Esophagus (tissue), 2 donors: ENCODE measurements around the gene SCYL2. TPM values are rescaled to one million over a fixed set of nuclear protein-coding genes. Genes with fewer than 3 reads are reported as not detected.

Experiments
- H3K27ac ChIP-seq, 2 donors: one replicate each; pipeline ENCODE4 v1.5.1; 2013; ENCODE audit warnings: low read depth in 2 of 2, mild to moderate bottlenecking in 2 of 2, inconsistent platforms in 1 of 2, low read length in 1 of 2, moderate library complexity in 1 of 2
- H3K27me3 ChIP-seq, 2 donors: one replicate each; pipeline ENCODE4 v1.6.1; 2013; ENCODE audit warnings: low read length in 2 of 2, control low read depth in 1 of 2, mild to moderate bottlenecking in 1 of 2; ENCODE audit not compliant: insufficient read depth in 2 of 2, control insufficient read depth in 1 of 2
- H3K36me3 ChIP-seq, 2 donors: one replicate each; pipeline ENCODE4 v1.6.1; 2013; ENCODE audit warnings: low read length in 1 of 2; ENCODE audit not compliant: control insufficient read depth in 2 of 2, insufficient read depth in 2 of 2
- H3K4me1 ChIP-seq, 2 donors: one replicate each; pipeline ENCODE4 v1.6.1; 2013; ENCODE audit warnings: low read length in 1 of 2; ENCODE audit not compliant: control insufficient read depth in 2 of 2, insufficient read depth in 2 of 2
- H3K4me3 ChIP-seq, 2 donors: one replicate each; pipeline ENCODE4 v1.5.1; 2013; ENCODE audit warnings: low read length in 2 of 2, mild to moderate bottlenecking in 2 of 2, low read depth in 1 of 2, moderate library complexity in 1 of 2
- H3K9me3 ChIP-seq, 2 donors: one replicate each; pipeline ENCODE4 v1.6.1; 2013; ENCODE audit warnings: mild to moderate bottlenecking in 2 of 2, low read depth in 1 of 2, low read length in 1 of 2, moderate library complexity in 1 of 2; ENCODE audit not compliant: control insufficient read depth in 2 of 2, insufficient read depth in 1 of 2
- WGBS, 2 donors: extraction: QIAGEN DNeasy Blood & Tissue Kit; methylation state at CpG; one replicate each; pipeline ENCODE4 v1.1.7; 2013; 5-methylcytosine and 5-hydroxymethylcytosine counted together
- polyA plus RNA-seq, 2 donors: library from polyadenylated mRNA; stranded (reverse); fragments of 200-250 nt; gene quantifications; one replicate each; pipeline ENCODE4 v1.2.3, GENCODE V29; 2013
- donor health status: healthy with polysubstance abuse.
- donor health status: Bipolar disorder and iron deficiency.

Gene SCYL2
- polyA plus RNA-seq, 2 donors = 10.3 to 13.7 TPM

GRCh38 chr12:100234166-100234565 lies 32.8 kb upstream of the SCYL2 start:
- Histone ChIP-seq H3K4me3 (no peak overlapping the region), H3K36me3 (no peaks in the 10 kb centered on the region), H3K4me1 (no peaks in the 10 kb centered on the region), H3K9me3 (no peaks in the 10 kb centered on the region), H3K27ac (peak overlapping the region in 1 of 2 donors; percentile 22), H3K27me3 (no peaks in the 10 kb centered on the region)
- WGBS, 2 donors = 23 to 39% methylated on average over 3 of the region's 3 CpGs

- Histone ChIP-seq H3K9me3 (no peaks in the 10 kb centered on the region), H3K27ac (peak overlapping the region in 1 of 2 donors; percentile 22), H3K27me3 (no peaks in the 10 kb centered on the region), H3K36me3 (no peaks in the 10 kb centered on the region), H3K4me1 (no peaks in the 10 kb centered on the region), H3K4me3 (no peak overlapping the region)
- 33 to 41% methylated on average over 7 of the region's 7 CpGs for WGBS, 2 donors
These were observed 32.2 kb upstream of the SCYL2 start for GRCh38 chr12:100234591-100235304.

GRCh38 chr12:100238801-100239200 lies 28.2 kb upstream of the SCYL2 start:
- no peak overlapping the region for H3K27ac ChIP-seq
- no peaks in the 10 kb centered on the region for H3K4me1 ChIP-seq
- H3K9me3 ChIP-seq = no peaks in the 10 kb centered on the region
- WGBS, 2 donors = 95 to 98% methylated on average over 3 of the region's 3 CpGs
- no peak overlapping the region for H3K4me3 ChIP-seq
- no peaks in the 10 kb centered on the region for H3K27me3 ChIP-seq
- no peaks in the 10 kb centered on the region for H3K36me3 ChIP-seq

- Histone ChIP-seq H3K36me3 (no peaks in the 10 kb centered on the region), H3K27ac (no peak overlapping the region), H3K4me1 (no peaks in the 10 kb centered on the region), H3K4me3 (no peak overlapping the region), H3K9me3 (no peaks in the 10 kb centered on the region), H3K27me3 (no peaks in the 10 kb centered on the region)
- 100% methylated on average over 1 of the region's 1 CpG for WGBS, 2 donors
These were observed 27.4 kb upstream of the SCYL2 start for GRCh38 chr12:100239589-100239988.

GRCh38 chr12:100243137-100243536 lies 23.8 kb upstream of the SCYL2 start:
- Histone ChIP-seq H3K9me3 (no peaks in the 10 kb centered on the region), H3K4me3 (no peak overlapping the region), H3K4me1 (no peaks in the 10 kb centered on the region), H3K36me3 (no peaks in the 10 kb centered on the region), H3K27ac (no peak overlapping the region), H3K27me3 (no peaks in the 10 kb centered on the region)
- 82 to 92% methylated on average over 5 of the region's 5 CpGs for WGBS, 2 donors

- no peaks in the 10 kb centered on the region for H3K9me3 ChIP-seq
- H3K36me3 ChIP-seq = no peaks in the 10 kb centered on the region
- no peak overlapping the region for H3K27ac ChIP-seq
- H3K4me3 ChIP-seq = no peak overlapping the region
- H3K27me3 ChIP-seq = no peaks in the 10 kb centered on the region
- no peaks in the 10 kb centered on the region for H3K4me1 ChIP-seq
- WGBS, 2 donors = 97% methylated on average over 4 of the region's 4 CpGs
These were observed 19.2 kb upstream of the SCYL2 start for GRCh38 chr12:100247765-100248164.

GRCh38 chr12:100248886-100249285 lies 18.1 kb upstream of the SCYL2 start:
- no peak overlapping the region for H3K27ac ChIP-seq
- no peaks in the 10 kb centered on the region for H3K36me3 ChIP-seq
- no peaks in the 10 kb centered on the region for H3K4me1 ChIP-seq

GRCh38 chr12:100249941-100250340 lies 17.0 kb upstream of the SCYL2 start:
- no peaks in the 10 kb centered on the region for H3K27me3 ChIP-seq
- no peak overlapping the region for H3K27ac ChIP-seq
- no peaks in the 10 kb centered on the region for H3K4me1 ChIP-seq
- 92 to 95% methylated on average over 7 of the region's 7 CpGs for WGBS, 2 donors
- no peak overlapping the region for H3K4me3 ChIP-seq
- H3K9me3 ChIP-seq = no peaks in the 10 kb centered on the region
- H3K36me3 ChIP-seq = no peaks in the 10 kb centered on the region

More at GRCh38 chr12:100248886-100249285, 18.1 kb upstream of the SCYL2 start:
- Histone ChIP-seq H3K27me3 (no peaks in the 10 kb centered on the region), H3K9me3 (no peaks in the 10 kb centered on the region), H3K4me3 (no peak overlapping the region)

GRCh38 chr12:100251917-100252316 lies 15.1 kb upstream of the SCYL2 start:
- no peaks in the 10 kb centered on the region for H3K36me3 ChIP-seq
- 60 to 69% methylated on average over 2 of the region's 2 CpGs for WGBS, 2 donors
- no peak overlapping the region for H3K4me3 ChIP-seq
- no peaks in the 10 kb centered on the region for H3K9me3 ChIP-seq
- H3K27me3 ChIP-seq = no peaks in the 10 kb centered on the region
- H3K27ac ChIP-seq = no peak overlapping the region
- no peaks in the 10 kb centered on the region for H3K4me1 ChIP-seq

- Histone ChIP-seq H3K36me3 (no peaks in the 10 kb centered on the region), H3K9me3 (no peaks in the 10 kb centered on the region), H3K27ac (no peak overlapping the region), H3K27me3 (no peaks in the 10 kb centered on the region), H3K4me1 (no peaks in the 10 kb centered on the region), H3K4me3 (no peak overlapping the region)
- 92 to 98% methylated on average over 1 of the region's 1 CpG for WGBS, 2 donors
These were observed 13.5 kb upstream of the SCYL2 start for GRCh38 chr12:100253437-100253836.
